Measurements from ENCODE around the gene ATP8B2.

Gene ATP8B2

GRCh38 chr1:154325583-154326545 is 539 bp downstream of the ATP8B2 start:
- Histone ChIP-seq H3K9me3 (ENCODE audit: control insufficient read depth, insufficient read depth, low read depth, low read length) (no peaks in the 10 kb centered on the region), H3K4me3 (ENCODE audit: low read depth, low read length) (peak overlapping the region; percentile 49), H3K4me1 (ENCODE audit: control insufficient read depth, insufficient read depth, low read length) (peaks cover 12% of the 10 kb centered on the region), H3K27ac (ENCODE audit: extremely low read depth, low read depth, low read length) (peak overlapping the region; percentile 25; the same call in 1 of the 2 replicates), H3K36me3 (ENCODE audit: control insufficient read depth in 2 of 2, insufficient read depth in 1 of 2, low read length in 2 of 2) (peaks cover 0 to 24% of the 10 kb centered on the region in 2 experiments; a peak in 1 of 3 replicates)
- ChIA-PET POLR2A (interaction anchor here (0.6 to 1.9 kb wide), 8 partner anchors 29 to 367 kb away, joined by 3 to 4 read pairs (median 4); partner anchors contain the start of genes RPS27 and UBAP2L), CTCF (interaction anchor here (0.6 to 4.6 kb wide), 18 partner anchors 7 to 553 kb away, joined by 3 to 68 read pairs (median 3); no protein-coding TSS in a partner anchor)
- TF ChIP-seq ZNF645 (tag by site-specific recombination; IDR thresholded peaks at IDR 0.05) (no peak), ZNF501 (tag by site-specific recombination; IDR thresholded peaks at IDR 0.05) (no peak), ZBTB10 (tag by site-specific recombination; IDR thresholded peaks at IDR 0.05) (peak; percentile 89), ZNF548 (tag by site-specific recombination; IDR thresholded peaks at IDR 0.05) (no peak), ZNF747 (tag by site-specific recombination; IDR thresholded peaks at IDR 0.05) (no peak), HIC1 (tag by site-specific recombination; IDR thresholded peaks at IDR 0.05) (0 out of 2 replicates have a peak, but pooled peaks have one; percentile 18), CTCF (tag by site-specific recombination; IDR thresholded peaks at IDR 0.05) (peak; percentile 89), ZFP69B (tag by site-specific recombination; IDR thresholded peaks at IDR 0.05) (no peak), ZNF510 (tag by site-specific recombination; IDR thresholded peaks at IDR 0.05; ENCODE audit: insufficient replicate concordance) (no peak), ZFP37 (tag by site-specific recombination; IDR thresholded peaks at IDR 0.05) (no peak), ZNF398 (tag by site-specific recombination; IDR thresholded peaks at IDR 0.05) (no peak), ZNF10 (tag by site-specific recombination; IDR thresholded peaks at IDR 0.05) (peak; percentile 52; the same call in 1 of the 2 replicates), ZNF211 (tag by site-specific recombination; IDR thresholded peaks at IDR 0.05; ENCODE audit: low read depth) (no peak), ZNF623 (tag by site-specific recombination; IDR thresholded peaks at IDR 0.05) (0 out of 2 replicates have a peak, but pooled peaks have one; percentile 13), ZNF791 (tag by site-specific recombination; IDR thresholded peaks at IDR 0.05) (no peak), ZNF600 (tag by site-specific recombination; IDR thresholded peaks at IDR 0.05) (0 out of 2 replicates have a peak, but pooled peaks have one; percentile 42), PRDM10 (tag by site-specific recombination; IDR thresholded peaks at IDR 0.05) (no peak), ZBTB48 (tag by site-specific recombination; IDR thresholded peaks at IDR 0.05) (peak; percentile 69), EGR2 (tag by site-specific recombination; IDR thresholded peaks at IDR 0.05; ENCODE audit: low read depth) (no peak), ZBTB7A (tag by site-specific recombination; IDR thresholded peaks at IDR 0.05; ENCODE audit: low read depth) (peak; percentile 88), MYNN (tag by site-specific recombination; IDR thresholded peaks at IDR 0.05; ENCODE audit: borderline replicate concordance) (no peak), KLF10 (tag by site-specific recombination; IDR thresholded peaks at IDR 0.05) (no peak)

Measured in HEK293 (cell line).